Uterus (tissue), 4 donors: ENCODE results near the gene LBH. TPM values are rescaled to one million over a fixed set of nuclear protein-coding genes. Genes with fewer than 3 reads are reported as not detected.
A peak's percentile ranks its signal among the peaks of the same experiment; 100 is the strongest.

Experiments used
- DNase-seq, 2 donors: peaks; one replicate each; pipeline ENCODE4 v3.0.0-alpha.2; 2019 to 2020
- H3K27ac ChIP-seq, 2 donors: fragments of 200-600 bp; sonication (generic); 1 replicate in 1 of 2; 2 replicates in 1 of 2; pipeline ENCODE4 v1.5.1; 2016 to 2018
- H3K27me3 ChIP-seq, 2 donors: fragments of 200-600 bp; sonication (generic); one replicate each; pipeline ENCODE4 v1.5.1; 2018 to 2019; ENCODE audit warnings: control low read depth in 1 of 2
- H3K36me3 ChIP-seq, 2 donors: fragments of 200-600 bp; sonication (generic); one replicate each; pipeline ENCODE4 v1.5.1; 2019; ENCODE audit warnings: control low read depth in 1 of 2
- H3K4me1 ChIP-seq, 2 donors: fragments of 200-600 bp; sonication (generic); one replicate each; pipeline ENCODE4 v1.5.1; 2018 to 2019; ENCODE audit warnings: control low read depth in 1 of 2
- H3K4me3 ChIP-seq, 2 donors: fragments of 200-600 bp; sonication (generic); 1 replicate in 1 of 2; 2 replicates in 1 of 2; pipeline ENCODE4 v1.5.1; 2018 to 2019; ENCODE audit warnings: mild to moderate bottlenecking in 1 of 2
- H3K9me3 ChIP-seq, 2 donors: fragments of 200-600 bp; sonication (generic); one replicate each; pipeline ENCODE4 v1.5.1; 2019; ENCODE audit warnings: control low read depth in 1 of 2
- CTCF ChIP-seq, 4 experiments: fragments of 200-600 bp in 2 of 4; fragments of 450-650 bp in 2 of 4; sonication (generic) in 2 of 4; IDR thresholded peaks; one replicate each; pipeline ENCODE4 v1.5.1; 2016 to 2019; ENCODE audit warnings: antibody characterized with exemption in 4 of 4, mild to moderate bottlenecking in 2 of 4, moderate library complexity in 1 of 4
- POLR2A ChIP-seq, 2 donors: fragments of 450-650 bp; IDR thresholded peaks; one replicate each; pipeline ENCODE4 v1.6.1; 2016; ENCODE audit warnings: antibody characterized with exemption in 2 of 2, mild to moderate bottlenecking in 1 of 2, moderate library complexity in 1 of 2
- intact Hi-C: fragments of 100-400 bp; cut with DNase I; formaldehyde crosslinking; loops from one replicate; pipeline ENCODE4 v1.15.1; 2023; ENCODE audit warnings: low total_unique reads
- total RNA-seq, 4 donors: library from RNA; depleted of rRNA in 3 of 4; stranded (reverse); fragments of >200 nt in 3 of 4; gene quantifications; one replicate each; pipeline versions ENCODE4 v1.1.0 to v1.2.4, GENCODE V29; 2014 to 2023
- donor health status: DM: yes; HTN: yes; CAD: no.

Gene LBH
- total RNA-seq, 4 donors from 2014 or later = 30.7 to 94.3 (median 64.5) TPM

- Histone ChIP-seq H3K4me1 (peaks cover 0 to 27% of the 10 kb centered on the region in 2 donors), H3K27ac (peak overlapping the region; percentile 70 to 85), H3K4me3 (no peak overlapping the region), H3K27me3 (no peaks in the 10 kb centered on the region), H3K9me3 (no peaks in the 10 kb centered on the region), H3K36me3 (no peaks in the 10 kb centered on the region)
- TF ChIP-seq POLR2A (IDR thresholded peaks at IDR 0.05) (no peak), CTCF (IDR thresholded peaks at IDR 0.05) (no peak)
- no peak for DNase-seq
- intact Hi-C loops = no loop called here
These were observed 6.1 kb downstream of the LBH start for GRCh38 chr2:30237239-30237965.

- H3K4me1 ChIP-seq = peaks cover 0 to 27% of the 10 kb centered on the region in 2 donors
- no peaks in the 10 kb centered on the region for H3K9me3 ChIP-seq
- H3K27me3 ChIP-seq = no peaks in the 10 kb centered on the region
- H3K36me3 ChIP-seq = no peaks in the 10 kb centered on the region
- intact Hi-C loops = no loop called here
- H3K27ac ChIP-seq = peak overlapping the region; percentile 70 to 85
- peak in 1 of 2 donors; percentile 13 for DNase-seq
- TF ChIP-seq POLR2A (IDR thresholded peaks at IDR 0.05) (no peak), CTCF (IDR thresholded peaks at IDR 0.05) (no peak)
- no peak overlapping the region for H3K4me3 ChIP-seq
These were observed 6.8 kb downstream of the LBH start for GRCh38 chr2:30237966-30238800.

- peaks cover 0 to 27% of the 10 kb centered on the region in 2 donors for H3K4me1 ChIP-seq
- peak overlapping the region; percentile 77 to 85 for H3K27ac ChIP-seq
- H3K4me3 ChIP-seq = no peak overlapping the region
- H3K36me3 ChIP-seq = no peaks in the 10 kb centered on the region
- H3K27me3 ChIP-seq = no peaks in the 10 kb centered on the region
- no peaks in the 10 kb centered on the region for H3K9me3 ChIP-seq
- TF ChIP-seq CTCF (IDR thresholded peaks at IDR 0.05) (peak; percentile 72 to 92 (median 81)), POLR2A (IDR thresholded peaks at IDR 0.05) (no peak)
- peak; percentile 84 to 86 for DNase-seq
- intact Hi-C loops = no loop called here
These were observed 8.1 kb downstream of the LBH start for GRCh38 chr2:30239308-30239985.

GRCh38 chr2:30239986-30240752, 8.8 kb downstream of the LBH start:
- Histone ChIP-seq H3K9me3 (no peaks in the 10 kb centered on the region), H3K4me1 (peaks cover 0 to 27% of the 10 kb centered on the region in 2 donors), H3K36me3 (no peaks in the 10 kb centered on the region), H3K27me3 (no peaks in the 10 kb centered on the region), H3K4me3 (no peak overlapping the region), H3K27ac (peak overlapping the region; percentile 77 to 85)
- intact Hi-C loops = no loop called here
- TF ChIP-seq CTCF (IDR thresholded peaks at IDR 0.05) (no peak), POLR2A (IDR thresholded peaks at IDR 0.05) (no peak)
- peak; percentile 36 to 40 for DNase-seq
